ENCODE results near the gene MEA1.

Gene MEA1

GRCh38 chr6:43011207-43011606 lies 2.5 kb downstream of the MEA1 start:
- H3K27ac ChIP-seq (ENCODE audit: extremely low read depth, low read depth, low read length): no peak overlapping the region
- H3K4me3 ChIP-seq (ENCODE audit: low read depth, low read length): no peak overlapping the region
- peaks cover 12% of the 10 kb centered on the region for H3K4me1 ChIP-seq (ENCODE audit: control insufficient read depth, insufficient read depth, low read length)
- H3K36me3 ChIP-seq (ENCODE audit: control insufficient read depth in 2 of 2, insufficient read depth in 1 of 2, low read length in 2 of 2): peaks cover 31 to 72% of the 10 kb centered on the region in 2 experiments
- CTCF ChIA-PET: interaction anchor here (0.6 to 4.5 kb wide), 7 partner anchors 9 to 134 kb away, joined by 3 to 30 read pairs (median 4); partner anchors contain the start of genes PPP2R5D and RRP36
- TF ChIP-seq ZNF24 (tag by site-specific recombination; IDR thresholded peaks at IDR 0.05) (no peak), ZNF449 (tag by site-specific recombination; IDR thresholded peaks at IDR 0.05) (no peak), MZF1 (tag by site-specific recombination; IDR thresholded peaks at IDR 0.05; ENCODE audit: borderline replicate concordance) (peak; percentile 77; the same call in 1 of the 2 replicates)
- TF ChIP-seq, protein P1, sequence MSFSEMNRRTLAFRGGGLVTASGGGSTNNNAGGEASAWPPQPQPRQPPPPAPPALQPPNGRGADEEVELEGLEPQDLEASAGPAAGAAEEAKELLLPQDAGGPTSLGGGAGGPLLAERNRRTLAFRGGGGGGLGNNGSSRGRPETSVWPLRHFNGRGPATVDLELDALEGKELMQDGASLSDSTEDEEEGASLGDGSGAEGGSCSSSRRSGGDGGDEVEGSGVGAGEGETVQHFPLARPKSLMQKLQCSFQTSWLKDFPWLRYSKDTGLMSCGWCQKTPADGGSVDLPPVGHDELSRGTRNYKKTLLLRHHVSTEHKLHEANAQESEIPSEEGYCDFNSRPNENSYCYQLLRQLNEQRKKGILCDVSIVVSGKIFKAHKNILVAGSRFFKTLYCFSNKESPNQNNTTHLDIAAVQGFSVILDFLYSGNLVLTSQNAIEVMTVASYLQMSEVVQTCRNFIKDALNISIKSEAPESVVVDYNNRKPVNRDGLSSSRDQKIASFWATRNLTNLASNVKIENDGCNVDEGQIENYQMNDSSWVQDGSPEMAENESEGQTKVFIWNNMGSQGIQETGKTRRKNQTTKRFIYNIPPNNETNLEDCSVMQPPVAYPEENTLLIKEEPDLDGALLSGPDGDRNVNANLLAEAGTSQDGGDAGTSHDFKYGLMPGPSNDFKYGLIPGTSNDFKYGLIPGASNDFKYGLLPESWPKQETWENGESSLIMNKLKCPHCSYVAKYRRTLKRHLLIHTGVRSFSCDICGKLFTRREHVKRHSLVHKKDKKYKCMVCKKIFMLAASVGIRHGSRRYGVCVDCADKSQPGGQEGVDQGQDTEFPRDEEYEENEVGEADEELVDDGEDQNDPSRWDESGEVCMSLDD (tag by site-specific recombination; IDR thresholded peaks at IDR 0.05): no peak
- no peaks in the 10 kb centered on the region for H3K9me3 ChIP-seq (ENCODE audit: control insufficient read depth, insufficient read depth, low read depth, low read length)
- POLR2A ChIA-PET: interaction anchor here (1.0 to 1.6 kb wide), 5 partner anchors 10 to 132 kb away, joined by 3 to 10 read pairs (median 4); partner anchors contain the start of genes CNPY3, PPP2R5D and RRP36

GRCh38 chr6:43009124-43009523 lies 4.6 kb downstream of the MEA1 start:
- H3K9me3 ChIP-seq (ENCODE audit: control insufficient read depth, insufficient read depth, low read depth, low read length): no peaks in the 10 kb centered on the region
- TF ChIP-seq ZNF10 (tag by site-specific recombination; IDR thresholded peaks at IDR 0.05): peak; percentile 39; the same call in 1 of the 2 replicates
- no peak for TF ChIP-seq ZNF2 (tag by site-specific recombination; IDR thresholded peaks at IDR 0.05)
- no peak for TF ChIP-seq PRDM2 (tag by site-specific recombination; IDR thresholded peaks at IDR 0.05; ENCODE audit: borderline replicate concordance)
- peak; percentile 56; the same call in 1 of the 2 replicates for TF ChIP-seq ZBTB17 (tag by site-specific recombination; IDR thresholded peaks at IDR 0.05)
- peak; percentile 49 for TF ChIP-seq ZNF654 (tag by site-specific recombination; IDR thresholded peaks at IDR 0.05; ENCODE audit: low read depth)
- no peak for TF ChIP-seq ZXDB (tag by site-specific recombination; IDR thresholded peaks at IDR 0.05)
- no peak for TF ChIP-seq ZNF664 (tag by site-specific recombination; IDR thresholded peaks at IDR 0.05)
- no peak for TF ChIP-seq TRIM28 (IDR thresholded peaks at IDR 0.05; ENCODE audit: borderline replicate concordance, low read length)
- TF ChIP-seq, protein P2, sequence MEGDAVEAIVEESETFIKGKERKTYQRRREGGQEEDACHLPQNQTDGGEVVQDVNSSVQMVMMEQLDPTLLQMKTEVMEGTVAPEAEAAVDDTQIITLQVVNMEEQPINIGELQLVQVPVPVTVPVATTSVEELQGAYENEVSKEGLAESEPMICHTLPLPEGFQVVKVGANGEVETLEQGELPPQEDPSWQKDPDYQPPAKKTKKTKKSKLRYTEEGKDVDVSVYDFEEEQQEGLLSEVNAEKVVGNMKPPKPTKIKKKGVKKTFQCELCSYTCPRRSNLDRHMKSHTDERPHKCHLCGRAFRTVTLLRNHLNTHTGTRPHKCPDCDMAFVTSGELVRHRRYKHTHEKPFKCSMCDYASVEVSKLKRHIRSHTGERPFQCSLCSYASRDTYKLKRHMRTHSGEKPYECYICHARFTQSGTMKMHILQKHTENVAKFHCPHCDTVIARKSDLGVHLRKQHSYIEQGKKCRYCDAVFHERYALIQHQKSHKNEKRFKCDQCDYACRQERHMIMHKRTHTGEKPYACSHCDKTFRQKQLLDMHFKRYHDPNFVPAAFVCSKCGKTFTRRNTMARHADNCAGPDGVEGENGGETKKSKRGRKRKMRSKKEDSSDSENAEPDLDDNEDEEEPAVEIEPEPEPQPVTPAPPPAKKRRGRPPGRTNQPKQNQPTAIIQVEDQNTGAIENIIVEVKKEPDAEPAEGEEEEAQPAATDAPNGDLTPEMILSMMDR (tag by site-specific recombination; IDR thresholded peaks at IDR 0.05): peak; percentile 73
- TF ChIP-seq, protein P3, sequence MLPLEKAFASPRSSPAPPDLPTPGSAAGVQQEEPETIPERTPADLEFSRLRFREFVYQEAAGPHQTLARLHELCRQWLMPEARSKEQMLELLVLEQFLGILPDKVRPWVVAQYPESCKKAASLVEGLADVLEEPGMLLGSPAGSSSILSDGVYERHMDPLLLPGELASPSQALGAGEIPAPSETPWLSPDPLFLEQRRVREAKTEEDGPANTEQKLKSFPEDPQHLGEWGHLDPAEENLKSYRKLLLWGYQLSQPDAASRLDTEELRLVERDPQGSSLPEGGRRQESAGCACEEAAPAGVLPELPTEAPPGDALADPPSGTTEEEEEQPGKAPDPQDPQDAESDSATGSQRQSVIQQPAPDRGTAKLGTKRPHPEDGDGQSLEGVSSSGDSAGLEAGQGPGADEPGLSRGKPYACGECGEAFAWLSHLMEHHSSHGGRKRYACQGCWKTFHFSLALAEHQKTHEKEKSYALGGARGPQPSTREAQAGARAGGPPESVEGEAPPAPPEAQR (tag by site-specific recombination; IDR thresholded peaks at IDR 0.05): no peak
- TF ChIP-seq ZNF184 (tag by site-specific recombination; IDR thresholded peaks at IDR 0.05): no peak
- ChIA-PET POLR2A (interaction anchor here (0.6 to 1.5 kb wide), 5 partner anchors 21 to 50 kb away, joined by 3 to 7 read pairs (median 4); partner anchors contain the start of genes CUL7, KLC4, MRPL2 and PPP2R5D), CTCF (interaction anchor here (1.0 to 4.5 kb wide), 5 partner anchors 11 to 134 kb away, joined by 3 to 30 read pairs (median 10); partner anchors contain the start of gene RRP36)
- H3K36me3 ChIP-seq (ENCODE audit: control insufficient read depth in 2 of 2, insufficient read depth in 1 of 2, low read length in 2 of 2): peaks cover 35 to 73% of the 10 kb centered on the region in 2 experiments
- peaks cover 6% of the 10 kb centered on the region for H3K4me1 ChIP-seq (ENCODE audit: control insufficient read depth, insufficient read depth, low read length)
- H3K27ac ChIP-seq (ENCODE audit: extremely low read depth, low read depth, low read length): no peak overlapping the region
- no peak overlapping the region for H3K4me3 ChIP-seq (ENCODE audit: low read depth, low read length)
